ENCODE data around the gene MSI2.

MSI2 gene

GRCh38 chr17:57524839-57525568 lies 268.7 kb downstream of the MSI2 start:
- no peak for DNase-seq (ENCODE audit: low spot score)

GRCh38 chr17:57527221-57528057 lies 271.1 kb downstream of the MSI2 start:
- DNase-seq (ENCODE audit: low spot score): no peak

GRCh38 chr17:57528058-57528451 lies 271.7 kb downstream of the MSI2 start:
- DNase-seq (ENCODE audit: low spot score): no peak

- DNase-seq (ENCODE audit: low spot score): no peak
Observed at GRCh38 chr17:57530026-57530425, 273.7 kb downstream of the MSI2 start.

- DNase-seq (ENCODE audit: low spot score): no peak
Observed at GRCh38 chr17:57530508-57530907, 274.2 kb downstream of the MSI2 start.

GRCh38 chr17:57531078-57531477 lies 274.8 kb downstream of the MSI2 start:
- DNase-seq (ENCODE audit: low spot score): no peak

- no peak for DNase-seq (ENCODE audit: low spot score)
Observed at GRCh38 chr17:57531648-57532504, 275.6 kb downstream of the MSI2 start.

GRCh38 chr17:57532556-57532955 lies 276.2 kb downstream of the MSI2 start:
- no peak for DNase-seq (ENCODE audit: low spot score)

- no peak for DNase-seq (ENCODE audit: low spot score)
Observed at GRCh38 chr17:57532966-57533365, 276.6 kb downstream of the MSI2 start.

- DNase-seq (ENCODE audit: low spot score): no peak
Observed at GRCh38 chr17:57533684-57534305, 277.5 kb downstream of the MSI2 start.

- no peak for DNase-seq (ENCODE audit: low spot score)
Observed at GRCh38 chr17:57534863-57535248, 278.5 kb downstream of the MSI2 start.

GRCh38 chr17:57535249-57535966 lies 279.1 kb downstream of the MSI2 start:
- no peak for DNase-seq (ENCODE audit: low spot score)

- DNase-seq (ENCODE audit: low spot score): no peak
Observed at GRCh38 chr17:57536289-57536688, 280.0 kb downstream of the MSI2 start.

GRCh38 chr17:57536789-57537523 lies 280.6 kb downstream of the MSI2 start:
- DNase-seq (ENCODE audit: low spot score): no peak

- peak; percentile 87 for DNase-seq (ENCODE audit: low spot score)
Observed at GRCh38 chr17:57537524-57538410, 281.4 kb downstream of the MSI2 start.

GRCh38 chr17:57538736-57539456 lies 282.6 kb downstream of the MSI2 start:
- DNase-seq (ENCODE audit: low spot score): no peak

GRCh38 chr17:57539529-57540301 lies 283.4 kb downstream of the MSI2 start:
- DNase-seq (ENCODE audit: low spot score): no peak

- no peak for DNase-seq (ENCODE audit: low spot score)
Observed at GRCh38 chr17:57540596-57540995, 284.3 kb downstream of the MSI2 start.

Measured in COLO829 (cell line).